GM10847 (cell line): ENCODE data around the gene PCDHB4.

Experiments used
- POLR2A ChIP-seq: IDR thresholded peaks from 2 replicates; pipeline ENCODE4 v1.6.1; 2011; ENCODE audit not compliant: insufficient read length; ENCODE audit errors: extremely low read depth

Gene PCDHB4

DNA sequence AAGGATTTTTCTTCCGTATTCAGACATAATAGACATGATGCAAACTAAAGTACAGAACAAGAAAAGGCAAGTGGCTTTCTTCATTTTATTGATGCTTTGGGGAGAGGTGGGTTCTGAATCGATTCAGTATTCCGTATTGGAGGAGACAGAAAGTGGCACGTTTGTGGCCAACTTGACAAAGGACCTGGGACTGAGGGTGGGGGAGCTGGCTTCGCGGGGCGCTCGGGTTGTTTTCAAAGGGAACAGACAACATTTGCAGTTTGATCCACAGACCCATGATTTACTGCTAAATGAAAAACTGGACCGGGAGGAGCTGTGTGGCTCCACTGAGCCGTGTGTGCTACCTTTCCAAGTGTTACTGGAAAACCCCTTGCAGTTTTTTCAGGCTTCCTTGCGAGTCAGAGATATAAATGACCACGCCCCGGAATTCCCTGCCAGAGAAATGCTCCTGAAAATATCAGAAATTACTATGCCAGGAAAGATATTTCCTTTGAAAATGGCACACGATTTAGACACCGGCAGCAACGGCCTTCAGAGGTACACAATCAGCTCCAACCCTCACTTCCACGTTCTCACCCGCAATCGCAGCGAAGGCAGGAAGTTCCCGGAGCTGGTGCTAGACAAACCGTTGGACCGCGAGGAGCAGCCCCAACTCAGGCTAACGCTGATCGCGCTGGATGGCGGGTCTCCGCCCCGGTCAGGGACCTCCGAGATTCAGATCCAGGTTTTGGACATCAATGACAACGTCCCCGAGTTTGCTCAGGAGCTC, 28.8 kb downstream of the PCDHB4 start:
- no peak for TF ChIP-seq POLR2A

DNA sequence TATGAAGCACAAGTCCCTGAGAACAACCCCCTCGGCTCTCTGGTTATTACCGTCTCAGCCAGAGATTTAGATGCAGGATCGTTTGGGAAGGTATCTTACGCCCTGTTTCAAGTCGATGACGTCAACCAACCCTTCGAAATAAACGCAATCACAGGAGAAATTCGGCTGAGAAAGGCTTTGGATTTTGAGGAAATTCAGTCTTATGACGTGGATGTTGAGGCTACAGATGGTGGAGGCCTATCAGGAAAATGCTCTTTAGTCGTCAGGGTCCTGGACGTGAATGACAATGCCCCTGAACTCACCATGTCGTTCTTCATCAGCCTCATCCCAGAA, 29.3 kb downstream of the PCDHB4 start:
- TF ChIP-seq POLR2A = no peak

DNA sequence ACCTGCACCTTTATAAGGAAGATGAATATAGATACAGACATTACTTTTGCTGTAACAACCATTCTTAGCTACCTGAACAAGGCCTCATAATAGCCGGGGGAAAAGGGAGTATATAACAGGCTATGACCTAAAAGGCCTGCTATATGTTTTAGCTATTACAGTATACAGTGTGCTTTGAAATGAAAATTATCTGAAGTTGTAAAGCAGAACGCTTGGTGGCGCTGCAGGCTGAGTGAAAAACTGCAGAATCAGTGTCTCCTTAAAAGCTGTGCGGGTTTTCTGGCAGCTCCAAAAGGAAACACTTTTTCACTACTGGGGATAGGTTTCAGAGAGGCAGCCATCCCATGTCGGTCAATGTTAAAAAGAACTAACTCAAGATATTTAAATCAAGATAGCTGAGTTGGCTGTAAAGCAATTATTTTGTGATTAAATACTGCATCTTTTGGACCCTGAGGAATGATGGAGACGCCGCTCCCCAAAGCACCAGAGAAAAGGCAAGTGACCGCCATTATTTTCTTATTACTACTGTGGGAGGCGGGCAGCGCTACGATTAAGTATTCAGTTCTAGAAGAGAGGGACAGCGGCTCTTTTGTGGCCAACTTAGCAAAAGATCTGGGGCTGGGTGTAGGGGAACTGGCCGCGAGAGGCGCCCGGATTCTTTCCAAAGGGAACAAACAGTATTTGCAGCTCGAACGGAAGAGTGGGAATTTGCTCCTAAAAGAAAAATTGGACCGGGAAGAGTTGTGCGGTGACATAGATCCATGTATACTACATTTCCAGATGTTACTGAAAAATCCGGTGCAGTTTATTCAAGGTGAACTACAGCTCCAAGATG, 34.1 kb downstream of the PCDHB4 start:
- no peak for TF ChIP-seq POLR2A

DNA sequence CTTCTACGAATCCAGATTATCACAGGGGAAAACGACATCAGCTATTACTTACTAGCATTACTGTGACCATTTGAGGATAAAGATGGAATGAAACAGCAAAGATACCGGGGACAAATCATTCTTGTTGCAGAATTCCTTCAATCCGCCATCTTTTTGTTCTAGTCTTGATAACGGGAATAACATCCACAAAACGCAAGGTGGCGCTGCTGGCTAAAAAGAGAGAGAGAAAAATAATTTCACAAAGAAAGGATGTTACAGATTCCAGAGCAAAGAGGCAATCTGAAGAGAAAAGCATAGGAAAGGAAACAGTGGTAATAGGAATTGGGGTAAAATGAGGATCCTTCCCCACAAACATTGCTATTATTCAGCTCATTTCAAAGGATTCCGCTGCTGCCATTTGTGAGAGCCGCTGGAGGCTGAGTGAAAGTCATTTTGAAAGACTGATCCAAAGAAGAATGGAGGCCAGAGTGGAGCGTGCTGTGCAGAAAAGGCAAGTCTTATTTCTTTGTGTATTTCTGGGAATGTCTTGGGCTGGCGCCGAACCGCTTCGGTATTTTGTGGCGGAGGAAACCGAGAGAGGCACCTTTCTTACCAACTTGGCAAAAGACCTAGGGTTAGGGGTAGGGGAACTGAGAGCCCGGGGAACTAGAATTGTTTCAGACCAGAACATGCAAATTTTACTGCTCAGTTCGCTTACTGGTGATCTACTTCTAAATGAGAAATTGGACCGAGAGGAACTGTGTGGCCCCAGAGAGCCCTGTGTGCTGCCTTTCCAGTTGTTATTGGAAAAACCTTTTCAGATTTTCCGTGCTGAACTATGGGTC, 51.0 kb downstream of the PCDHB4 start, which contains the start of gene PCDHB7:
Gene PCDHB7 (plus strand): TSS at position 264 of the 824 bp plus-strand sequence. CDS start 192 bp downstream, at position 456.
- TF ChIP-seq POLR2A = no peak
